ENCODE data around the gene CHST9. TPM values are rescaled to one million over a fixed set of nuclear protein-coding genes. Genes with fewer than 3 reads are reported as not detected.

CHST9 gene
- total RNA-seq, 1 experiment from 2014 or later: 19.2 TPM

DNA sequence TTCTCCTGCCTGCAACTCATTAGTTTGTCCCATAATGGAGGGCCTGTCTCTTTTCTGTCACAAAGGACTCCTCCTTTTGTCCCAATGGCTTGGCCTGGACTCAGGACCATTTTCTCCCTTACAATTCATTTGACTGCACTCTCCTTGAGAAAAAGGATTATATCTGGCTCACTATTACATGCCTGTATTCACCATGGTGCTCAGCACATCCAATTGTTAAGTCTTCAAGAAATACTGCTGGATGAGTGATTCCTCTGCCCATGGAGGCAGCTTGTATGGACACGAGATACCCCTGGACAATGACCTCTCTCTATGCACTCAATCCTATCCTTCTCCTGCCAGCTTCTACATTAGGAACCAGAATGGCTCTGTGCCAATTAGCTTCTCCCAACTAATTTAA lies 47.0 kb downstream of the CHST9 start:
- Mint-ChIP-seq H3K27ac (peak overlapping the region; percentile 79), H3K4me1 (peaks cover 31% of the 10 kb centered on the region), H3K36me3 (peaks cover 6% of the 10 kb centered on the region; the same call in 1 of the 2 replicates), H3K4me3 (no peak overlapping the region), H3K9me3 (no peaks in the 10 kb centered on the region), H3K27me3 (ENCODE audit: low read depth) (no peaks in the 10 kb centered on the region)
- ChIA-PET POLR2A (interaction anchor here (1.1 kb wide), 1 partner anchor 47 kb away, joined by 3 read pairs; the partner anchor contains the start of gene CHST9), CTCF (interaction anchor here (1.2 kb wide), 1 partner anchor 132 kb away, joined by 4 read pairs; no protein-coding TSS in a partner anchor)
- ATAC-seq: no peak
- TF ChIP-seq, protein P1, sequence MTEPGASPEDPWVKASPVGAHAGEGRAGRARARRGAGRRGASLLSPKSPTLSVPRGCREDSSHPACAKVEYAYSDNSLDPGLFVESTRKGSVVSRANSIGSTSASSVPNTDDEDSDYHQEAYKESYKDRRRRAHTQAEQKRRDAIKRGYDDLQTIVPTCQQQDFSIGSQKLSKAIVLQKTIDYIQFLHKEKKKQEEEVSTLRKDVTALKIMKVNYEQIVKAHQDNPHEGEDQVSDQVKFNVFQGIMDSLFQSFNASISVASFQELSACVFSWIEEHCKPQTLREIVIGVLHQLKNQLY (CRISPR knock-in tag; IDR thresholded peaks at IDR 0.05): no peak
- TF ChIP-seq MXD4 (CRISPR knock-in tag; IDR thresholded peaks at IDR 0.05; ENCODE audit: borderline replicate concordance) (no peak), NR2C2 (CRISPR knock-in tag; IDR thresholded peaks at IDR 0.05) (no peak), NFYB (CRISPR knock-in tag; conservative IDR thresholded peaks at IDR 0.05; ENCODE audit: low read depth) (no peak), ESRRA (CRISPR knock-in tag; IDR thresholded peaks at IDR 0.05; ENCODE audit: borderline replicate concordance) (no peak), NFATC4 (CRISPR knock-in tag; IDR thresholded peaks at IDR 0.05) (no peak), ZNF219 (CRISPR knock-in tag; IDR thresholded peaks at IDR 0.05; ENCODE audit: borderline replicate concordance) (no peak), TP53 (CRISPR knock-in tag; IDR thresholded peaks at IDR 0.05) (no peak), SP1 (CRISPR knock-in tag; conservative IDR thresholded peaks at IDR 0.05) (no peak), ZNF396 (CRISPR knock-in tag; IDR thresholded peaks at IDR 0.05; ENCODE audit: borderline replicate concordance) (no peak)
- TF ChIP-seq, protein P2, sequence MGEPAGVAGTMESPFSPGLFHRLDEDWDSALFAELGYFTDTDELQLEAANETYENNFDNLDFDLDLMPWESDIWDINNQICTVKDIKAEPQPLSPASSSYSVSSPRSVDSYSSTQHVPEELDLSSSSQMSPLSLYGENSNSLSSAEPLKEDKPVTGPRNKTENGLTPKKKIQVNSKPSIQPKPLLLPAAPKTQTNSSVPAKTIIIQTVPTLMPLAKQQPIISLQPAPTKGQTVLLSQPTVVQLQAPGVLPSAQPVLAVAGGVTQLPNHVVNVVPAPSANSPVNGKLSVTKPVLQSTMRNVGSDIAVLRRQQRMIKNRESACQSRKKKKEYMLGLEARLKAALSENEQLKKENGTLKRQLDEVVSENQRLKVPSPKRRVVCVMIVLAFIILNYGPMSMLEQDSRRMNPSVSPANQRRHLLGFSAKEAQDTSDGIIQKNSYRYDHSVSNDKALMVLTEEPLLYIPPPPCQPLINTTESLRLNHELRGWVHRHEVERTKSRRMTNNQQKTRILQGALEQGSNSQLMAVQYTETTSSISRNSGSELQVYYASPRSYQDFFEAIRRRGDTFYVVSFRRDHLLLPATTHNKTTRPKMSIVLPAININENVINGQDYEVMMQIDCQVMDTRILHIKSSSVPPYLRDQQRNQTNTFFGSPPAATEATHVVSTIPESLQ (CRISPR knock-in tag; IDR thresholded peaks at IDR 0.05): no peak
- TF ChIP-seq, protein P3, sequence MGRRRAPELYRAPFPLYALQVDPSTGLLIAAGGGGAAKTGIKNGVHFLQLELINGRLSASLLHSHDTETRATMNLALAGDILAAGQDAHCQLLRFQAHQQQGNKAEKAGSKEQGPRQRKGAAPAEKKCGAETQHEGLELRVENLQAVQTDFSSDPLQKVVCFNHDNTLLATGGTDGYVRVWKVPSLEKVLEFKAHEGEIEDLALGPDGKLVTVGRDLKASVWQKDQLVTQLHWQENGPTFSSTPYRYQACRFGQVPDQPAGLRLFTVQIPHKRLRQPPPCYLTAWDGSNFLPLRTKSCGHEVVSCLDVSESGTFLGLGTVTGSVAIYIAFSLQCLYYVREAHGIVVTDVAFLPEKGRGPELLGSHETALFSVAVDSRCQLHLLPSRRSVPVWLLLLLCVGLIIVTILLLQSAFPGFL (CRISPR knock-in tag; IDR thresholded peaks at IDR 0.05; ENCODE audit: borderline replicate concordance): no peak
- TF ChIP-seq, protein P4, sequence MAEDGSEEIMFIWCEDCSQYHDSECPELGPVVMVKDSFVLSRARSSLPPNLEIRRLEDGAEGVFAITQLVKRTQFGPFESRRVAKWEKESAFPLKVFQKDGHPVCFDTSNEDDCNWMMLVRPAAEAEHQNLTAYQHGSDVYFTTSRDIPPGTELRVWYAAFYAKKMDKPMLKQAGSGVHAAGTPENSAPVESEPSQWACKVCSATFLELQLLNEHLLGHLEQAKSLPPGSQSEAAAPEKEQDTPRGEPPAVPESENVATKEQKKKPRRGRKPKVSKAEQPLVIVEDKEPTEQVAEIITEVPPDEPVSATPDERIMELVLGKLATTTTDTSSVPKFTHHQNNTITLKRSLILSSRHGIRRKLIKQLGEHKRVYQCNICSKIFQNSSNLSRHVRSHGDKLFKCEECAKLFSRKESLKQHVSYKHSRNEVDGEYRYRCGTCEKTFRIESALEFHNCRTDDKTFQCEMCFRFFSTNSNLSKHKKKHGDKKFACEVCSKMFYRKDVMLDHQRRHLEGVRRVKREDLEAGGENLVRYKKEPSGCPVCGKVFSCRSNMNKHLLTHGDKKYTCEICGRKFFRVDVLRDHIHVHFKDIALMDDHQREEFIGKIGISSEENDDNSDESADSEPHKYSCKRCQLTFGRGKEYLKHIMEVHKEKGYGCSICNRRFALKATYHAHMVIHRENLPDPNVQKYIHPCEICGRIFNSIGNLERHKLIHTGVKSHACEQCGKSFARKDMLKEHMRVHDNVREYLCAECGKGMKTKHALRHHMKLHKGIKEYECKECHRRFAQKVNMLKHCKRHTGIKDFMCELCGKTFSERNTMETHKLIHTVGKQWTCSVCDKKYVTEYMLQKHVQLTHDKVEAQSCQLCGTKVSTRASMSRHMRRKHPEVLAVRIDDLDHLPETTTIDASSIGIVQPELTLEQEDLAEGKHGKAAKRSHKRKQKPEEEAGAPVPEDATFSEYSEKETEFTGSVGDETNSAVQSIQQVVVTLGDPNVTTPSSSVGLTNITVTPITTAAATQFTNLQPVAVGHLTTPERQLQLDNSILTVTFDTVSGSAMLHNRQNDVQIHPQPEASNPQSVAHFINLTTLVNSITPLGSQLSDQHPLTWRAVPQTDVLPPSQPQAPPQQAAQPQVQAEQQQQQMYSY (CRISPR knock-in tag; IDR thresholded peaks at IDR 0.05): no peak
- DNase-seq (ENCODE audit: low spot score): no peak

DNA sequence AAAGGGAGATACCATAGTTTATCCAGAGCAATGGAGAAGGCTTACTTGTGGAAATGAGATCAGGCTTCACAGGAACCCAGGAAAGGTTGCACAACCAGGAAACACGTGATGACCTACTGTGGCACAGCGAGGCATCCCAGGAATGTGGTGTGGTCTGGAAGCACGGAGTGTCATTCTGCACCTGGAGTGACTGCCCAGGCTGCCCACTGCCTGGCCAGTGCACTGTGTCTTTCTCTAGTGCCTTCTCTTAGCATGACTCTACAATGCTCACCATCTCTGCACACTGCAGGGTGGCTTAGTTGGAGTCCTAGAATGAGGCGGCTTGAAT lies 48.9 kb downstream of the CHST9 start:
- peaks cover 26% of the 10 kb centered on the region for H3K4me1 Mint-ChIP-seq
- H3K4me3 Mint-ChIP-seq: no peak overlapping the region
- H3K9me3 Mint-ChIP-seq: no peaks in the 10 kb centered on the region
- ATAC-seq (peak; percentile 91), DNase-seq (ENCODE audit: low spot score) (peak; percentile 46)
- no peaks in the 10 kb centered on the region for H3K27me3 Mint-ChIP-seq (ENCODE audit: low read depth)
- POLR2A ChIA-PET: no interaction called here
- TF ChIP-seq, protein P5, sequence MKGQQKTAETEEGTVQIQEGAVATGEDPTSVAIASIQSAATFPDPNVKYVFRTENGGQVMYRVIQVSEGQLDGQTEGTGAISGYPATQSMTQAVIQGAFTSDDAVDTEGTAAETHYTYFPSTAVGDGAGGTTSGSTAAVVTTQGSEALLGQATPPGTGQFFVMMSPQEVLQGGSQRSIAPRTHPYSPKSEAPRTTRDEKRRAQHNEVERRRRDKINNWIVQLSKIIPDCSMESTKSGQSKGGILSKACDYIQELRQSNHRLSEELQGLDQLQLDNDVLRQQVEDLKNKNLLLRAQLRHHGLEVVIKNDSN (CRISPR knock-in tag; IDR thresholded peaks at IDR 0.05): 0 out of 2 replicates have a peak, but pooled peaks have one; percentile 44
- TF ChIP-seq TEAD1 (CRISPR knock-in tag; IDR thresholded peaks at IDR 0.05): peak; percentile 89; the same call in 1 of the 2 replicates
- TF ChIP-seq, protein P6, sequence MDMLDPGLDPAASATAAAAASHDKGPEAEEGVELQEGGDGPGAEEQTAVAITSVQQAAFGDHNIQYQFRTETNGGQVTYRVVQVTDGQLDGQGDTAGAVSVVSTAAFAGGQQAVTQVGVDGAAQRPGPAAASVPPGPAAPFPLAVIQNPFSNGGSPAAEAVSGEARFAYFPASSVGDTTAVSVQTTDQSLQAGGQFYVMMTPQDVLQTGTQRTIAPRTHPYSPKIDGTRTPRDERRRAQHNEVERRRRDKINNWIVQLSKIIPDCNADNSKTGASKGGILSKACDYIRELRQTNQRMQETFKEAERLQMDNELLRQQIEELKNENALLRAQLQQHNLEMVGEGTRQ (CRISPR knock-in tag; IDR thresholded peaks at IDR 0.05): peak; percentile 62
- TF ChIP-seq FOXJ3 (CRISPR knock-in tag; IDR thresholded peaks at IDR 0.05; ENCODE audit: borderline replicate concordance): no peak
- peak; percentile 86 for TF ChIP-seq TEAD4 (CRISPR knock-in tag; IDR thresholded peaks at IDR 0.05)
- CTCF ChIA-PET: no interaction called here
- H3K27ac Mint-ChIP-seq: peak overlapping the region; percentile 21
- peaks cover 7% of the 10 kb centered on the region; the same call in 1 of the 2 replicates for H3K36me3 Mint-ChIP-seq

Measured in WTC11 (cell line).